OCI-LY7 (cell line): Measurements from ENCODE around the gene PIWIL1.

Experiments
- EZH2phosphoT487 ChIP-seq: fragments of 200-600 bp; sonication (generic); IDR thresholded peaks from 2 replicates; pipeline ENCODE4 v1.6.1; 2018; ENCODE audit warnings: low read depth, borderline replicate concordance, mild to moderate bottlenecking, mixed run types, antibody characterized with exemption, low read length, moderate library complexity, mixed read lengths
- TF ChIP-seq, protein P1 (sequence below): fragments of 200-600 bp; sonication (generic); conservative IDR thresholded peaks from 2 replicates; pipeline ENCODE4 v1.5.1; 2014; ENCODE audit warnings: mild to moderate bottlenecking, antibody characterized with exemption, low read length, moderate library complexity, mixed read lengths

DNA sequence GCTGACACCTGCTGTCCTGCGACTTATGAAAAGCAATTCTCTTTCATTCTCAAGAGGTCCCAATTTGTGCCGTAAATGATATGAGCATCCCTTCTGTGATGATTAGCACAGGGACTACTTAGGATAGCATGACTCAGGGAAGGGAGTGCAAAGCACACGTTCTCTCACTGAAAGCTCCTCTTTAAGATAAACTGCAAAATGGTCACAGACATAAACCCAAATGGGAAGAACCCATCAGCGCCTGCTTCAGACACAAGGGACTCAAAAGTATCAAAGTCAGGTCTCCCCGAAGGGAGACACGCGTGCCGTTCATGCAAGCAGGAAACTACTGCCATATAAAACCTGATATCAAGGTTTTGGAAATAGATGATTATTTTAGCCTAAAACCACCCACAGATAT lies 33.9 kb upstream of the PIWIL1 start:
- TF ChIP-seq, protein P1, sequence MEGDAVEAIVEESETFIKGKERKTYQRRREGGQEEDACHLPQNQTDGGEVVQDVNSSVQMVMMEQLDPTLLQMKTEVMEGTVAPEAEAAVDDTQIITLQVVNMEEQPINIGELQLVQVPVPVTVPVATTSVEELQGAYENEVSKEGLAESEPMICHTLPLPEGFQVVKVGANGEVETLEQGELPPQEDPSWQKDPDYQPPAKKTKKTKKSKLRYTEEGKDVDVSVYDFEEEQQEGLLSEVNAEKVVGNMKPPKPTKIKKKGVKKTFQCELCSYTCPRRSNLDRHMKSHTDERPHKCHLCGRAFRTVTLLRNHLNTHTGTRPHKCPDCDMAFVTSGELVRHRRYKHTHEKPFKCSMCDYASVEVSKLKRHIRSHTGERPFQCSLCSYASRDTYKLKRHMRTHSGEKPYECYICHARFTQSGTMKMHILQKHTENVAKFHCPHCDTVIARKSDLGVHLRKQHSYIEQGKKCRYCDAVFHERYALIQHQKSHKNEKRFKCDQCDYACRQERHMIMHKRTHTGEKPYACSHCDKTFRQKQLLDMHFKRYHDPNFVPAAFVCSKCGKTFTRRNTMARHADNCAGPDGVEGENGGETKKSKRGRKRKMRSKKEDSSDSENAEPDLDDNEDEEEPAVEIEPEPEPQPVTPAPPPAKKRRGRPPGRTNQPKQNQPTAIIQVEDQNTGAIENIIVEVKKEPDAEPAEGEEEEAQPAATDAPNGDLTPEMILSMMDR, result no peak
- no peak for TF ChIP-seq EZH2phosphoT487
